ENCODE data around the gene ZNF133.

DNA sequence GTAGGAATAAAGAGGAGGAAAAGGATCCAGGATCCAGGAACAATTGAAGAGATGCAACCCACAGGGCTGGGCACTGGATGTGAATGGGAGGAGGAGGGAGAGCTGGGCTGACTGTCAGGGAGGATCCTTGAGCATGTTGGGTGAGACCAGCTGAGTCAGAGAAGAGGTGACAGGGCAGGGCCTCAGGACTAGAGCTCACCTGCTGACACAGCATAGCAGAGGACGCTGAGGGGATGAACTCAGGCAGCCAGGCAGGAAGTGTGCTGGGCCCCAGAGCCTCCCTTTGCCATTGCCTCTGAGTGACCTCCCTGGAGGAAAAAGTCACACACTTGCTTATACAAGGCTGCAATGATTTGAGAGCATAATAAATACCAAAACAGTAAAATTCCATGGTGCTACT is 72.3 kb downstream of the ZNF133 start:
- TF ChIP-seq, protein P1, sequence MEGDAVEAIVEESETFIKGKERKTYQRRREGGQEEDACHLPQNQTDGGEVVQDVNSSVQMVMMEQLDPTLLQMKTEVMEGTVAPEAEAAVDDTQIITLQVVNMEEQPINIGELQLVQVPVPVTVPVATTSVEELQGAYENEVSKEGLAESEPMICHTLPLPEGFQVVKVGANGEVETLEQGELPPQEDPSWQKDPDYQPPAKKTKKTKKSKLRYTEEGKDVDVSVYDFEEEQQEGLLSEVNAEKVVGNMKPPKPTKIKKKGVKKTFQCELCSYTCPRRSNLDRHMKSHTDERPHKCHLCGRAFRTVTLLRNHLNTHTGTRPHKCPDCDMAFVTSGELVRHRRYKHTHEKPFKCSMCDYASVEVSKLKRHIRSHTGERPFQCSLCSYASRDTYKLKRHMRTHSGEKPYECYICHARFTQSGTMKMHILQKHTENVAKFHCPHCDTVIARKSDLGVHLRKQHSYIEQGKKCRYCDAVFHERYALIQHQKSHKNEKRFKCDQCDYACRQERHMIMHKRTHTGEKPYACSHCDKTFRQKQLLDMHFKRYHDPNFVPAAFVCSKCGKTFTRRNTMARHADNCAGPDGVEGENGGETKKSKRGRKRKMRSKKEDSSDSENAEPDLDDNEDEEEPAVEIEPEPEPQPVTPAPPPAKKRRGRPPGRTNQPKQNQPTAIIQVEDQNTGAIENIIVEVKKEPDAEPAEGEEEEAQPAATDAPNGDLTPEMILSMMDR (IDR thresholded peaks at IDR 0.05) = no peak
- no peak for TF ChIP-seq EZH2 (IDR thresholded peaks at IDR 0.05; ENCODE audit: borderline replicate concordance, insufficient read depth, low read depth, low read length, poor library complexity, severe bottlenecking)
